H9 (cell line): ENCODE data around the gene SYS1. TPM values are rescaled to one million over a fixed set of nuclear protein-coding genes. Genes with fewer than 3 reads are reported as not detected.

ENCODE experiments used
- DNase-seq: peaks from one replicate; pipeline ENCODE4 v3.0.0-alpha.2; 2017
- H2AFZ ChIP-seq: one replicate; pipeline ENCODE4 v1.6.1; 2013; ENCODE audit warnings: mild to moderate bottlenecking, low read length, control low read depth, moderate library complexity
- H2AK5ac ChIP-seq: 2 replicates; pipeline ENCODE4 v1.6.1; 2013; ENCODE audit warnings: low read length, control low read depth, mixed read lengths; ENCODE audit not compliant: insufficient read length
- H2BK120ac ChIP-seq: one replicate; pipeline ENCODE4 v1.6.1; 2013; ENCODE audit warnings: low read depth, mild to moderate bottlenecking, low read length, control low read depth, inconsistent platforms; ENCODE audit not compliant: poor library complexity, severe bottlenecking
- H2BK12ac ChIP-seq: 2 replicates; pipeline ENCODE4 v1.6.1; 2013; ENCODE audit warnings: low read length, control low read depth, mixed read lengths, low read depth; ENCODE audit not compliant: insufficient read length
- H2BK15ac ChIP-seq: 2 replicates; pipeline ENCODE4 v1.6.1; 2013; ENCODE audit warnings: low read depth, low read length, control low read depth
- H2BK20ac ChIP-seq: one replicate; pipeline ENCODE4 v1.6.1; 2013; ENCODE audit warnings: low read depth, mild to moderate bottlenecking, low read length, control low read depth, inconsistent platforms; ENCODE audit not compliant: poor library complexity, severe bottlenecking
- H2BK5ac ChIP-seq: 2 replicates; pipeline ENCODE4 v1.6.1; 2013; ENCODE audit warnings: low read length, control low read depth, mixed read lengths; ENCODE audit not compliant: insufficient read length
- H3K14ac ChIP-seq: 2 replicates; pipeline ENCODE4 v1.6.1; 2013; ENCODE audit warnings: low read length, control low read depth; ENCODE audit not compliant: insufficient read depth
- H3K18ac ChIP-seq: 2 replicates; pipeline ENCODE4 v1.6.1; 2013; ENCODE audit warnings: low read depth, mild to moderate bottlenecking, mixed read lengths, low read length, control low read depth; ENCODE audit not compliant: insufficient read length
- H3K23ac ChIP-seq: 2 replicates; pipeline ENCODE4 v1.6.1; 2013; ENCODE audit warnings: low read length, control low read depth, mixed read lengths, low read depth; ENCODE audit not compliant: insufficient read length
- H3K23me2 ChIP-seq: 2 replicates; pipeline ENCODE4 v1.6.1; 2013; ENCODE audit warnings: low read depth, mild to moderate bottlenecking, mixed read lengths, low read length, control low read depth; ENCODE audit not compliant: insufficient read length, poor library complexity, severe bottlenecking
- H3K27ac ChIP-seq: 2 replicates; pipeline ENCODE4 v1.5.1; 2013; ENCODE audit warnings: low read length, control low read depth, mixed read lengths, low read depth; ENCODE audit not compliant: insufficient read length
- H3K27me3 ChIP-seq: 2 replicates; pipeline ENCODE4 v1.6.1; 2013; ENCODE audit warnings: low read length, control low read depth, inconsistent platforms; ENCODE audit not compliant: insufficient read depth
- H3K4ac ChIP-seq: 2 replicates; pipeline ENCODE4 v1.6.1; 2013; ENCODE audit warnings: low read depth, mild to moderate bottlenecking, control low read depth, inconsistent platforms, low read length, moderate library complexity
- H3K4me1 ChIP-seq: 2 replicates; pipeline ENCODE4 v1.6.1; 2013; ENCODE audit warnings: low read length, control low read depth, inconsistent platforms; ENCODE audit not compliant: insufficient read depth
- H3K4me2 ChIP-seq: 2 replicates; pipeline ENCODE4 v1.6.1; 2013; ENCODE audit warnings: low read length, control low read depth, mixed read lengths; ENCODE audit not compliant: insufficient read length, insufficient read depth
- H3K56ac ChIP-seq: 2 replicates; pipeline ENCODE4 v1.6.1; 2013; ENCODE audit warnings: low read depth, mild to moderate bottlenecking, mixed read lengths, low read length, control low read depth; ENCODE audit not compliant: insufficient read length
- H3K79me1 ChIP-seq: 2 replicates; pipeline ENCODE4 v1.6.1; 2013; ENCODE audit warnings: low read depth, mild to moderate bottlenecking, moderate library complexity, low read length, control low read depth, inconsistent platforms; ENCODE audit not compliant: insufficient read depth, poor library complexity, severe bottlenecking
- H3K79me2 ChIP-seq: 2 replicates; pipeline ENCODE4 v1.6.1; 2013; ENCODE audit warnings: low read length, control low read depth, inconsistent platforms; ENCODE audit not compliant: insufficient read depth
- H3K9ac ChIP-seq: 2 replicates; pipeline ENCODE4 v1.6.1; 2013; ENCODE audit warnings: low read length, control low read depth, mixed read lengths; ENCODE audit not compliant: insufficient read length; ENCODE audit errors: extremely low read depth
- H3K9me3 ChIP-seq: one replicate; pipeline ENCODE4 v1.6.1; 2013; ENCODE audit warnings: low read depth, low read length, inconsistent platforms; ENCODE audit not compliant: control insufficient read depth
- H3T11ph ChIP-seq: one replicate; pipeline ENCODE4 v1.6.1; 2013; ENCODE audit warnings: mild to moderate bottlenecking, low read length, control low read depth, inconsistent platforms
- H4K20me1 ChIP-seq: one replicate; pipeline ENCODE4 v1.6.1; 2013; ENCODE audit not compliant: control insufficient read depth, insufficient read length, insufficient read depth
- H4K5ac ChIP-seq: 2 replicates; pipeline ENCODE4 v1.6.1; 2013; ENCODE audit warnings: low read depth, mild to moderate bottlenecking, mixed read lengths, low read length, control low read depth; ENCODE audit not compliant: insufficient read length
- H4K8ac ChIP-seq: replicated peaks from 2 replicates; pipeline ENCODE4 v1.6.1; 2013; ENCODE audit warnings: low read length, control low read depth, mixed read lengths, low read depth; ENCODE audit not compliant: insufficient read length
- H4K91ac ChIP-seq: 2 replicates; pipeline ENCODE4 v1.6.1; 2013; ENCODE audit warnings: low read depth, mild to moderate bottlenecking, moderate library complexity, mixed read lengths, low read length, control low read depth; ENCODE audit not compliant: insufficient read length
- H3K27ac Mint-ChIP-seq, 3 experiments: 2 replicates in 2 of 3; 3 replicates in 1 of 3; pipeline ENCODE4 v1.8.0; 2020 to 2021; ENCODE audit warnings: mixed read lengths in 3 of 3, mild to moderate bottlenecking in 1 of 3, moderate library complexity in 1 of 3
- H3K27me3 Mint-ChIP-seq: 2 replicates; pipeline ENCODE4 v1.8.0; 2021; ENCODE audit warnings: low read depth, mild to moderate bottlenecking, moderate library complexity, mixed read lengths
- H3K36me3 Mint-ChIP-seq, 3 experiments: 2 replicates in 2 of 3; 3 replicates in 1 of 3; pipeline ENCODE4 v1.8.0; 2020 to 2021; ENCODE audit warnings: low read depth in 3 of 3, mixed read lengths in 3 of 3; ENCODE audit not compliant: insufficient read depth in 1 of 3
- H3K4me1 Mint-ChIP-seq, 2 experiments: 2 replicates each; pipeline ENCODE4 v1.8.0; 2020; ENCODE audit warnings: mixed read lengths in 2 of 2
- H3K4me3 Mint-ChIP-seq, 2 experiments: 2 replicates in 1 of 2; 3 replicates in 1 of 2; pipeline ENCODE4 v1.8.0; 2020 to 2021; ENCODE audit warnings: mild to moderate bottlenecking in 2 of 2, mixed read lengths in 2 of 2, moderate library complexity in 1 of 2
- H3K9me3 Mint-ChIP-seq, 2 experiments: 2 replicates in 1 of 2; 3 replicates in 1 of 2; pipeline ENCODE4 v1.8.0; 2020; ENCODE audit warnings: mild to moderate bottlenecking in 2 of 2, mixed read lengths in 2 of 2, moderate library complexity in 1 of 2
- WGBS: extraction: QIAGEN DNeasy Blood & Tissue Kit; methylation state at CpG from one replicate; pipeline ENCODE4 v1.1.7; 2013; ENCODE audit warnings: missing lambda C conversion rate, low lambda C conversion rate, mixed read lengths; ENCODE audit not compliant: insufficient read length; ENCODE audit errors: extremely low coverage; 5-methylcytosine and 5-hydroxymethylcytosine counted together
- total RNA-seq: library from RNA; stranded (reverse); gene quantifications from 2 replicates; pipeline ENCODE4 v1.2.1, GENCODE V29; 2021
- TF ChIP-seq, protein P1 (sequence below): fragments of 200-600 bp; sonication (generic); conservative IDR thresholded peaks from 3 replicates; pipeline ENCODE4 v1.8.0; 2021; ENCODE audit warnings: antibody characterized with exemption, mild to moderate bottlenecking

The SYS1 gene
- total RNA-seq, 1 experiment from 2014 or later: 21.0 TPM

DNA sequence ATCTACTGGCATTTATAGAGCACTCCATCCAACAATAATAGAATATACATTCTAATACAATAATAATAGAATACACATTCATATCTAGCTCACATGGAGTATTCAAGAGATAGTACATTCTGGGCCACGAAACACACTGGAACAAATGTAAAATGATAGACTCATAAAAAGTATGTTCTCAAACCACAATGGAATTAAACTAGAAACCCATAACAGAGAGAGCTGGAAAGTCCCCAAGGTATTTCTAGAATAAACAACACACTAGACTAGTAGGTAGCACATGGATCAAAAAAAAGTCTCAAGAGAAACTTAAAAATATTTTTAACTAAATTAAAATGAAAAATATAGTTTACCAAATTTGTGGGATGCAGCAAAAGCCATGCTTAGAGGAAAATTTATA is 24.3 kb downstream of the SYS1 start:
- no peaks in the 10 kb centered on the region for H3K9me3 ChIP-seq
- no peak overlapping the region for H2BK120ac ChIP-seq
- H3K23me2 ChIP-seq: no peaks in the 10 kb centered on the region
- H3K23ac ChIP-seq: no peak overlapping the region
- Mint-ChIP-seq H3K27me3 (peaks cover 1% of the 10 kb centered on the region; the same call in 1 of the 2 replicates), H3K27ac (no peak overlapping the region), H3K36me3 (no peaks in the 10 kb centered on the region), H3K9me3 (no peaks in the 10 kb centered on the region), H3K4me1 (no peaks in the 10 kb centered on the region), H3K4me3 (no peak overlapping the region)
- no peak overlapping the region for H4K5ac ChIP-seq
- H4K91ac ChIP-seq: no peak overlapping the region
- H4K8ac ChIP-seq: no peak overlapping the region
- WGBS: no CpG with 5 or more reads among the region's 1 CpG
- no peak overlapping the region for H2AFZ ChIP-seq
- H3K56ac ChIP-seq: no peak overlapping the region
- H2BK12ac ChIP-seq: no peak overlapping the region
- no peak overlapping the region for H2BK15ac ChIP-seq
- no peak overlapping the region for H2BK5ac ChIP-seq
- no peak overlapping the region for H3K9ac ChIP-seq
- H2AK5ac ChIP-seq: no peak overlapping the region
- H3K4me2 ChIP-seq: no peak overlapping the region
- DNase-seq: no peak
- H3K27ac ChIP-seq: no peak overlapping the region
- H3K18ac ChIP-seq: no peak overlapping the region
- H2BK20ac ChIP-seq: no peak overlapping the region
- TF ChIP-seq, protein P1, sequence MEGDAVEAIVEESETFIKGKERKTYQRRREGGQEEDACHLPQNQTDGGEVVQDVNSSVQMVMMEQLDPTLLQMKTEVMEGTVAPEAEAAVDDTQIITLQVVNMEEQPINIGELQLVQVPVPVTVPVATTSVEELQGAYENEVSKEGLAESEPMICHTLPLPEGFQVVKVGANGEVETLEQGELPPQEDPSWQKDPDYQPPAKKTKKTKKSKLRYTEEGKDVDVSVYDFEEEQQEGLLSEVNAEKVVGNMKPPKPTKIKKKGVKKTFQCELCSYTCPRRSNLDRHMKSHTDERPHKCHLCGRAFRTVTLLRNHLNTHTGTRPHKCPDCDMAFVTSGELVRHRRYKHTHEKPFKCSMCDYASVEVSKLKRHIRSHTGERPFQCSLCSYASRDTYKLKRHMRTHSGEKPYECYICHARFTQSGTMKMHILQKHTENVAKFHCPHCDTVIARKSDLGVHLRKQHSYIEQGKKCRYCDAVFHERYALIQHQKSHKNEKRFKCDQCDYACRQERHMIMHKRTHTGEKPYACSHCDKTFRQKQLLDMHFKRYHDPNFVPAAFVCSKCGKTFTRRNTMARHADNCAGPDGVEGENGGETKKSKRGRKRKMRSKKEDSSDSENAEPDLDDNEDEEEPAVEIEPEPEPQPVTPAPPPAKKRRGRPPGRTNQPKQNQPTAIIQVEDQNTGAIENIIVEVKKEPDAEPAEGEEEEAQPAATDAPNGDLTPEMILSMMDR: no peak
- H4K20me1 ChIP-seq: no peaks in the 10 kb centered on the region
- no peak overlapping the region for H3T11ph ChIP-seq
- H3K4me1 ChIP-seq: no peaks in the 10 kb centered on the region
- no peak overlapping the region for H3K14ac ChIP-seq
- H3K79me1 ChIP-seq: no peaks in the 10 kb centered on the region
- no peak overlapping the region for H3K4ac ChIP-seq
- no peaks in the 10 kb centered on the region for H3K27me3 ChIP-seq
- no peaks in the 10 kb centered on the region for H3K79me2 ChIP-seq
